ENCODE data around the gene SURF4.
A peak's percentile ranks its signal among the peaks of the same experiment; 100 is the strongest.

SURF4 gene

GRCh38 chr9:133404454-133405002 is 28.7 kb upstream of the SURF4 start:
- DNase-seq (ENCODE audit: extremely low read depth, low read depth): no peak
- TF ChIP-seq CTCF (IDR thresholded peaks at IDR 0.05; ENCODE audit: low read depth, low read length): no peak

- DNase-seq (ENCODE audit: extremely low read depth, low read depth): no peak
Measured at GRCh38 chr9:133403766-133404453, 28.1 kb upstream of the SURF4 start.

GRCh38 chr9:133402689-133403088 is 26.8 kb upstream of the SURF4 start:
- DNase-seq (ENCODE audit: extremely low read depth, low read depth): no peak
- TF ChIP-seq CTCF (IDR thresholded peaks at IDR 0.05; ENCODE audit: low read depth, low read length): no peak

More at GRCh38 chr9:133403766-133404453, 28.1 kb upstream of the SURF4 start:
- peak; percentile 53 for TF ChIP-seq CTCF (IDR thresholded peaks at IDR 0.05; ENCODE audit: low read depth, low read length)

- DNase-seq (ENCODE audit: extremely low read depth, low read depth): no peak
- no peak for TF ChIP-seq CTCF (IDR thresholded peaks at IDR 0.05; ENCODE audit: low read depth, low read length)
Measured at GRCh38 chr9:133401588-133401987, 25.7 kb upstream of the SURF4 start.

GRCh38 chr9:133400292-133400691 is 24.4 kb upstream of the SURF4 start:
- TF ChIP-seq CTCF (IDR thresholded peaks at IDR 0.05; ENCODE audit: low read depth, low read length): no peak
- DNase-seq (ENCODE audit: extremely low read depth, low read depth): no peak

- TF ChIP-seq CTCF (IDR thresholded peaks at IDR 0.05; ENCODE audit: low read depth, low read length): no peak
- DNase-seq (ENCODE audit: extremely low read depth, low read depth): no peak
Measured at GRCh38 chr9:133397895-133398294, 22.0 kb upstream of the SURF4 start.

- TF ChIP-seq CTCF (IDR thresholded peaks at IDR 0.05; ENCODE audit: low read depth, low read length): no peak
- DNase-seq (ENCODE audit: extremely low read depth, low read depth): no peak
Measured at GRCh38 chr9:133397370-133397769, 21.5 kb upstream of the SURF4 start.

Data from AG09319 (cell line).